HT1080 (cell line): Measurements from ENCODE around the gene BCL6B. TPM values are rescaled to one million over a fixed set of nuclear protein-coding genes. Genes with fewer than 3 reads are reported as not detected.
"Not testable (repeated sequence)": the region's sequence is repeated elsewhere in the genome, so short reads cannot be mapped to it uniquely, and the experiment has no call there.

Source experiments
- DNase-seq: peaks from one replicate; pipeline ENCODE4 v3.0.0-alpha.2; 2015; ENCODE audit warnings: low read depth
- total RNA-seq: library from RNA; depleted of rRNA; stranded (reverse); fragments of >200 nt; shearing (Covaris generic); gene quantifications from 2 replicates; pipeline ENCODE4 v1.2.3, GENCODE V29; 2014

BCL6B gene
- total RNA-seq, 1 experiment from 2014 or later = not detected

- no peak for DNase-seq
Observed at GRCh38 chr17:7026471-7027115, 3.7 kb downstream of the BCL6B start.

- DNase-seq = no peak
Observed at GRCh38 chr17:7027335-7027734, 4.5 kb downstream of the BCL6B start.

GRCh38 chr17:7029096-7029495, 6.2 kb downstream of the BCL6B start:
- DNase-seq = no peak

- DNase-seq = no peak
Observed at GRCh38 chr17:7029659-7030058, 6.8 kb downstream of the BCL6B start.

- DNase-seq = no peak
Observed at GRCh38 chr17:7034955-7035590, 12.2 kb downstream of the BCL6B start.

- peak; percentile 96 for DNase-seq
Observed at GRCh38 chr17:7035591-7036368, 12.9 kb downstream of the BCL6B start, which contains the start of gene SLC16A13. Gene SLC16A13 (plus strand): TSS chr17:7036015. CDS start chr17:7036383, 368 bp downstream.

- DNase-seq = no peak
Observed at GRCh38 chr17:7038025-7038862, 15.4 kb downstream of the BCL6B start.

- no peak for DNase-seq
Observed at GRCh38 chr17:7039832-7040231, 17.0 kb downstream of the BCL6B start.

GRCh38 chr17:7041607-7042500, 19.0 kb downstream of the BCL6B start:
- DNase-seq = no peak

- no peak for DNase-seq
Observed at GRCh38 chr17:7042501-7043181, 19.8 kb downstream of the BCL6B start.

GRCh38 chr17:7043182-7043496, 20.3 kb downstream of the BCL6B start:
- no peak for DNase-seq

GRCh38 chr17:7043497-7044198, 20.8 kb downstream of the BCL6B start, which contains the start of gene SLC16A11:
Gene SLC16A11 (minus strand): TSS chr17:7044092. CDS start chr17:7043513, 579 bp downstream.
- no peak for DNase-seq

- peak; percentile 66 for DNase-seq
Observed at GRCh38 chr17:7045492-7046126, 22.8 kb downstream of the BCL6B start.

GRCh38 chr17:7046127-7046724, 23.4 kb downstream of the BCL6B start:
- peak; percentile 18 for DNase-seq

GRCh38 chr17:7046725-7047397, 24.0 kb downstream of the BCL6B start:
- DNase-seq = not testable (repeated sequence)

GRCh38 chr17:7047566-7047965, 24.7 kb downstream of the BCL6B start:
- no peak for DNase-seq

- peak; percentile 81 for DNase-seq
Observed at GRCh38 chr17:7048968-7049367, 26.1 kb downstream of the BCL6B start.

- not testable (repeated sequence) for DNase-seq
Observed at GRCh38 chr17:7050583-7050982, 27.7 kb downstream of the BCL6B start.
